Measurements from ENCODE around the gene SLC27A3. TPM values are rescaled to one million over a fixed set of nuclear protein-coding genes. Genes with fewer than 3 reads are reported as not detected.

Gene SLC27A3
- polyA plus RNA-seq, 2 of the 4 experiments (the other 2 are of a cell fraction): 1.3 to 2.1 TPM

- ATAC-seq (no peak), FAIRE-seq (no peak), DNase-seq (ENCODE audit: low read depth in 1 of 2, low spot score in 1 of 2) (no peak)
- CTCF ChIA-PET: interaction anchor here (0.7 to 11.0 kb wide), 9 partner anchors 11 to 416 kb away, joined by 3 to 92 read pairs (median 4); partner anchors contain the start of gene NPR1
- TF ChIP-seq, protein P1, sequence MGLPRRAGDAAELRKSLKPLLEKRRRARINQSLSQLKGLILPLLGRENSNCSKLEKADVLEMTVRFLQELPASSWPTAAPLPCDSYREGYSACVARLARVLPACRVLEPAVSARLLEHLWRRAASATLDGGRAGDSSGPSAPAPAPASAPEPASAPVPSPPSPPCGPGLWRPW (IDR thresholded peaks at IDR 0.05): no peak
- TF ChIP-seq E2F6 (IDR thresholded peaks at IDR 0.05; ENCODE audit: borderline replicate concordance, low read depth) (no peak), MAFK (IDR thresholded peaks at IDR 0.05; ENCODE audit: partially characterized antibody) (no peak), NFE2L2 (conservative IDR thresholded peaks at IDR 0.05; ENCODE audit: low read length) (no peak), FOXS1 (CRISPR knock-in tag; IDR thresholded peaks at IDR 0.05) (no peak), RARB (CRISPR knock-in tag; IDR thresholded peaks at IDR 0.05) (no peak), CEBPB (IDR thresholded peaks at IDR 0.05) (no peak), BHLHE40 (IDR thresholded peaks at IDR 0.05; ENCODE audit: low read depth, low read length) (no peak), POLR2A (IDR thresholded peaks at IDR 0.05; ENCODE audit: low read length) (no peak), ZC3H11A (IDR thresholded peaks at IDR 0.05) (no peak), USF2 (IDR thresholded peaks at IDR 0.05) (no peak), SREBF2 (IDR thresholded peaks at IDR 0.05) (no peak), EHMT2 (IDR thresholded peaks at IDR 0.05; ENCODE audit: low read depth) (no peak)
- Histone ChIP-seq H3K4me3 (no peak overlapping the region), H3K4me2 (no peak overlapping the region), H3K9me3 (no peaks in the 10 kb centered on the region), H3K27ac (no peak overlapping the region), H3K4me1 (no peaks in the 10 kb centered on the region)
- POLR2A ChIA-PET: interaction anchor here (0.7 to 1.3 kb wide), 2 partner anchors 41 to 221 kb away, joined by 3 read pairs; partner anchors contain the start of gene INTS3
- 86% methylated on average over 3 of the region's 3 CpGs for WGBS (ENCODE audit: missing lambda C conversion rate)
These were observed 6.0 kb upstream of the SLC27A3 start for GRCh38 chr1:153769221-153769620.

DNA sequence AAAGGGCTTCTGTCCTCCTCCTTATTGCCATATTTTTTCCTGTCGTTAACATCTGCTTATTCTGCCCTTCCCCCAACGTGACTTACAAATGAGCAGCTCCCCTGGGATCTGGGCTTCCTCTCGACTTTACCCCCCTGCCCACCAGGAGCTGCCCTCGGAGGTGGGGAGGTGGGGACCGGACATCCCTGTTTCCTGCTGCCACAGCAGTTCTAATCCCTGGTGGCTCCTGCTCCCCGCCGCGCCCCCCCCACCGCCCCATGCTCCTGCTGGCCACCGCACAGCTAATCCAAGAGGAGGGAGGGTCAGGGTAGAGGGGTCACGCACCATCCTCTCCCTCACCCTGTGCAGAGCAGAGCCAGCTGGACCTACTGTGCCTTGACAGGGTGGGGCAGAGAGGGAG lies 4.4 kb upstream of the SLC27A3 start:
- Histone ChIP-seq H3K4me3 (no peak overlapping the region), H3K4me2 (no peak overlapping the region), H3K9me3 (no peaks in the 10 kb centered on the region), H3K27ac (no peak overlapping the region), H3K4me1 (peaks cover 5% of the 10 kb centered on the region; the same call in 1 of the 3 replicates)
- CTCF ChIA-PET: interaction anchor here (0.8 to 11.0 kb wide), 14 partner anchors 7 to 417 kb away, joined by 3 to 92 read pairs (median 5); partner anchors contain the start of genes NPR1 and RAB13
- ATAC-seq (no peak), DNase-seq (ENCODE audit: low read depth in 1 of 2, low spot score in 1 of 2) (no peak), FAIRE-seq (no peak)
- POLR2A ChIA-PET: no interaction called here
- no peak for TF ChIP-seq SMC3 (IDR thresholded peaks at IDR 0.05)
- TF ChIP-seq ZFP36 (IDR thresholded peaks at IDR 0.05; ENCODE audit: borderline replicate concordance, partially characterized antibody): no peak
- TF ChIP-seq CBX8 (IDR thresholded peaks at IDR 0.05): no peak
- TF ChIP-seq, protein P2, sequence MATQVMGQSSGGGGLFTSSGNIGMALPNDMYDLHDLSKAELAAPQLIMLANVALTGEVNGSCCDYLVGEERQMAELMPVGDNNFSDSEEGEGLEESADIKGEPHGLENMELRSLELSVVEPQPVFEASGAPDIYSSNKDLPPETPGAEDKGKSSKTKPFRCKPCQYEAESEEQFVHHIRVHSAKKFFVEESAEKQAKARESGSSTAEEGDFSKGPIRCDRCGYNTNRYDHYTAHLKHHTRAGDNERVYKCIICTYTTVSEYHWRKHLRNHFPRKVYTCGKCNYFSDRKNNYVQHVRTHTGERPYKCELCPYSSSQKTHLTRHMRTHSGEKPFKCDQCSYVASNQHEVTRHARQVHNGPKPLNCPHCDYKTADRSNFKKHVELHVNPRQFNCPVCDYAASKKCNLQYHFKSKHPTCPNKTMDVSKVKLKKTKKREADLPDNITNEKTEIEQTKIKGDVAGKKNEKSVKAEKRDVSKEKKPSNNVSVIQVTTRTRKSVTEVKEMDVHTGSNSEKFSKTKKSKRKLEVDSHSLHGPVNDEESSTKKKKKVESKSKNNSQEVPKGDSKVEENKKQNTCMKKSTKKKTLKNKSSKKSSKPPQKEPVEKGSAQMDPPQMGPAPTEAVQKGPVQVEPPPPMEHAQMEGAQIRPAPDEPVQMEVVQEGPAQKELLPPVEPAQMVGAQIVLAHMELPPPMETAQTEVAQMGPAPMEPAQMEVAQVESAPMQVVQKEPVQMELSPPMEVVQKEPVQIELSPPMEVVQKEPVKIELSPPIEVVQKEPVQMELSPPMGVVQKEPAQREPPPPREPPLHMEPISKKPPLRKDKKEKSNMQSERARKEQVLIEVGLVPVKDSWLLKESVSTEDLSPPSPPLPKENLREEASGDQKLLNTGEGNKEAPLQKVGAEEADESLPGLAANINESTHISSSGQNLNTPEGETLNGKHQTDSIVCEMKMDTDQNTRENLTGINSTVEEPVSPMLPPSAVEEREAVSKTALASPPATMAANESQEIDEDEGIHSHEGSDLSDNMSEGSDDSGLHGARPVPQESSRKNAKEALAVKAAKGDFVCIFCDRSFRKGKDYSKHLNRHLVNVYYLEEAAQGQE (IDR thresholded peaks at IDR 0.05): no peak
- TF ChIP-seq RCOR1 (IDR thresholded peaks at IDR 0.05; ENCODE audit: low read depth, low read length): no peak
- no peak for TF ChIP-seq TP53 (CRISPR knock-in tag; IDR thresholded peaks at IDR 0.05)
- no peak for TF ChIP-seq JUNB (IDR thresholded peaks at IDR 0.05)
- TF ChIP-seq EHMT2 (IDR thresholded peaks at IDR 0.05; ENCODE audit: low read depth): no peak
- TF ChIP-seq RFX5 (IDR thresholded peaks at IDR 0.05): no peak
- 59% methylated on average over 5 of the region's 11 CpGs for WGBS (ENCODE audit: missing lambda C conversion rate)
